Transverse colon (tissue), 4 donors: ENCODE measurements around the gene LETM1. TPM values are rescaled to one million over a fixed set of nuclear protein-coding genes. Genes with fewer than 3 reads are reported as not detected.

ENCODE experiments used
- DNase-seq: peaks from one replicate; pipeline ENCODE4 v3.0.0-alpha.2; 2019
- H3K27ac ChIP-seq, 4 donors: fragments of 200-600 bp; sonication (generic); 2 replicates each; pipeline ENCODE4 v1.5.1; 2016 to 2018; ENCODE audit warnings: inconsistent platforms in 4 of 4
- H3K27me3 ChIP-seq: fragments of 200-600 bp; sonication (generic); 2 replicates; pipeline ENCODE4 v1.5.1; 2017; ENCODE audit warnings: inconsistent platforms
- H3K36me3 ChIP-seq, 4 donors: fragments of 200-600 bp; sonication (generic); 2 replicates each; pipeline ENCODE4 v1.5.1; 2017 to 2019; ENCODE audit warnings: inconsistent platforms in 4 of 4
- H3K4me1 ChIP-seq, 4 donors: fragments of 200-600 bp; sonication (generic); 2 replicates each; pipeline ENCODE4 v1.5.1; 2017 to 2020; ENCODE audit warnings: inconsistent platforms in 4 of 4
- H3K4me3 ChIP-seq, 4 donors: fragments of 200-600 bp; sonication (generic); 1 replicate in 1 of 4; 2 replicates in 3 of 4; pipeline versions ENCODE4 v1.5.1 to v1.6.1; 2017 to 2019; ENCODE audit warnings: inconsistent platforms in 4 of 4
- H3K9me3 ChIP-seq, 2 donors: fragments of 200-600 bp; sonication (generic); 2 replicates each; pipeline ENCODE4 v1.5.1; 2017 to 2019; ENCODE audit warnings: inconsistent platforms in 2 of 2
- EP300 ChIP-seq: sonication (generic); formaldehyde crosslinking; IDR thresholded peaks from one replicate; pipeline ENCODE4 v1.6.1; 2017; ENCODE audit warnings: antibody characterized with exemption, low read depth
- POLR2A ChIP-seq: fragments of 450-650 bp; IDR thresholded peaks from one replicate; pipeline ENCODE4 v1.6.1; 2016; ENCODE audit warnings: antibody characterized with exemption, mild to moderate bottlenecking, moderate library complexity
- POLR2AphosphoS5 ChIP-seq, 3 donors: sonication (generic); formaldehyde crosslinking; IDR thresholded peaks; one replicate each; pipeline ENCODE4 v1.6.1; 2016; ENCODE audit warnings: antibody characterized with exemption in 3 of 3
- WGBS, 2 donors: methylation state at CpG; one replicate each; pipeline ENCODE4 v1.1.5; 2018; ENCODE audit warnings: low coverage in 1 of 2; 5-methylcytosine and 5-hydroxymethylcytosine counted together
- in situ Hi-C, 4 donors: fragments of 200-750 bp; cut with MboI; loops; one replicate each; pipeline versions ENCODE4 v1.15.0 to v1.15.1; 2017; ENCODE audit warnings: low sequenced_read_pairs in 3 of 4, low pct_ligation_motif_present in 1 of 4, low pct_unique_long_range_greater_than_20kb in 1 of 4
- intact Hi-C: fragments of 100-400 bp; cut with DNase I; formaldehyde crosslinking; loops from one replicate; pipeline ENCODE4 v1.15.1; 2023; ENCODE audit warnings: low total_unique reads
- total RNA-seq, 4 donors: library from RNA; depleted of rRNA; stranded (reverse); fragments of >200 nt; gene quantifications; one replicate each; pipeline ENCODE4 v1.1.0, GENCODE V29; 2016
- TF ChIP-seq, protein P1 (sequence below), 5 experiments: fragments of 200-600 bp in 3 of 5; fragments of 450-650 bp in 2 of 5; sonication (generic) in 3 of 5; IDR thresholded peaks; 1 replicate in 2 of 5; 2 replicates in 3 of 5; pipeline ENCODE4 v1.5.1; 2016 to 2017; ENCODE audit warnings: antibody characterized with exemption in 5 of 5, inconsistent platforms in 3 of 5, mild to moderate bottlenecking in 2 of 5, moderate library complexity in 1 of 5

The LETM1 gene
- total RNA-seq, 4 donors from 2014 or later = 173 to 469 (median 243) TPM

DNA sequence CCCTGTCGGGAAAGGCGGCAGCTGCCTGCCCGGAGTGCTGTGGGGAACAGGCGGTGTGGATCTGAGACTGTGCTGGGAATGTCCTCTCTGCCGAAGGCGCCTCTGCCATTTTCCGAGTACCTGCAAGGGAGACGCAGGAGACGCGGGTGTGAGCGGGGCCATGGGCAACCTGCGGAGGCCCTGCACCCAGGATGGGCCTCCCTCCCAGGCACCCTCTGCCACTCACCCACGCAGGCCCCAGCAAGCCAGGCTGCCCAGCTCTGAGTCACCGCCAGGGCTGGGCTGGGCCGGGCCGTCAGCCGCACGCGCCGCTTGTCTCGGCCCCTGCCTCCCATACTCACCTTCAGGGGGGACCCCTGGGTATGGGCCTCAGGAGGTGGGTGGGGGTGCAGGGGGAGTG lies 66.4 kb downstream of the LETM1 start:
- in situ Hi-C loops (no loop called here), intact Hi-C loops (no loop called here)
- no peak for DNase-seq
- H3K9me3 ChIP-seq = no peaks in the 10 kb centered on the region
- peaks cover 5 to 17% (median 16%) of the 10 kb centered on the region in 4 donors for H3K4me1 ChIP-seq
- TF ChIP-seq, protein P1, sequence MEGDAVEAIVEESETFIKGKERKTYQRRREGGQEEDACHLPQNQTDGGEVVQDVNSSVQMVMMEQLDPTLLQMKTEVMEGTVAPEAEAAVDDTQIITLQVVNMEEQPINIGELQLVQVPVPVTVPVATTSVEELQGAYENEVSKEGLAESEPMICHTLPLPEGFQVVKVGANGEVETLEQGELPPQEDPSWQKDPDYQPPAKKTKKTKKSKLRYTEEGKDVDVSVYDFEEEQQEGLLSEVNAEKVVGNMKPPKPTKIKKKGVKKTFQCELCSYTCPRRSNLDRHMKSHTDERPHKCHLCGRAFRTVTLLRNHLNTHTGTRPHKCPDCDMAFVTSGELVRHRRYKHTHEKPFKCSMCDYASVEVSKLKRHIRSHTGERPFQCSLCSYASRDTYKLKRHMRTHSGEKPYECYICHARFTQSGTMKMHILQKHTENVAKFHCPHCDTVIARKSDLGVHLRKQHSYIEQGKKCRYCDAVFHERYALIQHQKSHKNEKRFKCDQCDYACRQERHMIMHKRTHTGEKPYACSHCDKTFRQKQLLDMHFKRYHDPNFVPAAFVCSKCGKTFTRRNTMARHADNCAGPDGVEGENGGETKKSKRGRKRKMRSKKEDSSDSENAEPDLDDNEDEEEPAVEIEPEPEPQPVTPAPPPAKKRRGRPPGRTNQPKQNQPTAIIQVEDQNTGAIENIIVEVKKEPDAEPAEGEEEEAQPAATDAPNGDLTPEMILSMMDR (IDR thresholded peaks at IDR 0.05) = no peak
- TF ChIP-seq EP300 (no peak), POLR2A (no peak), POLR2AphosphoS5 (IDR thresholded peaks at IDR 0.05) (no peak)
- no peak overlapping the region for H3K27ac ChIP-seq
- H3K4me3 ChIP-seq = no peak overlapping the region
- peaks cover 26% of the 10 kb centered on the region for H3K27me3 ChIP-seq
- H3K36me3 ChIP-seq = no peaks in the 10 kb centered on the region
- 96% methylated on average over 16 of the region's 21 CpGs; no CpG with 5 or more reads in 1 of the 2 donors for WGBS, 2 donors

DNA sequence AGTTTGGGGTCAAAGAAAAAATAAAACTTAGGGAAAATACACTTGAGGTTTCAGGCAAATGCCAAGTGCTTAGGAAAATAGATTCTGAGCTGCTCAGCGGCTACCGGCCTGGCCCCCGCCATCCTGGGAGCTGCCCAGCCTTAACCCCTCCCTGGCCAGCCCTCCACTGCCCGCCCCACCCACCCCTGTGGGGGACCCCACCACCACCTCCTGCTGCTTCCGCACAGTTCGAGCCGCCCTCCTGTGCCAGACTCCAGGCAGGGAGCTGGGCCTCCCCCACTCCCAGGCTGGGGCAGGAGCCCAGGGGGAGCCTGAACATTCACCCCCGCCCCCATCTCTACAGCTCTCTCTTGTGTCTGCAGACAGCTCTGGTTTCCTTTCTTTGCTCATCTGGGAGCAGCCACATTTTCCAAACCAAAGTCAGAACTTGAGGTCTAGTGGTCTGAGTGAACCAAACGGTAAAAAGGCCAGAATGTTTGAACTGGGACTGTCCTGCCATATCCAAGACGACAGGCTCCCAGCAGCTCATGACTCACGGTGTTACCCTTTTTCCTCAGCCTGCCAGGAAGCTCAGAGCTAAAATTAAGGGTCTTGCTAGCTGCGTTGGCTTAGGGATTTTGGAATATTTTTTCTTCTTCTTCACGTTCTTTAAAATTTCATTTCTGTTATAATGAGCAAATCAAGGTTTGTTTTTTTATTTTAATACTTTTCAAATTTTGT lies 67.5 kb downstream of the LETM1 start:
- H3K4me3 ChIP-seq = no peak overlapping the region
- H3K27ac ChIP-seq = no peak overlapping the region
- peaks cover 0 to 9% (median 8%) of the 10 kb centered on the region in 4 donors for H3K4me1 ChIP-seq
- TF ChIP-seq EP300 (no peak), POLR2A (no peak), POLR2AphosphoS5 (IDR thresholded peaks at IDR 0.05) (no peak)
- TF ChIP-seq, protein P1 (IDR thresholded peaks at IDR 0.05) = no peak
- no peak for DNase-seq
- intact Hi-C loops (no loop called here), in situ Hi-C loops (no loop called here)
- no peaks in the 10 kb centered on the region for H3K36me3 ChIP-seq
- H3K9me3 ChIP-seq = no peaks in the 10 kb centered on the region
- WGBS, 2 donors = 64 to 69% methylated on average over 7 to 13 of the region's 13 CpGs
- peaks cover 18% of the 10 kb centered on the region for H3K27me3 ChIP-seq

DNA sequence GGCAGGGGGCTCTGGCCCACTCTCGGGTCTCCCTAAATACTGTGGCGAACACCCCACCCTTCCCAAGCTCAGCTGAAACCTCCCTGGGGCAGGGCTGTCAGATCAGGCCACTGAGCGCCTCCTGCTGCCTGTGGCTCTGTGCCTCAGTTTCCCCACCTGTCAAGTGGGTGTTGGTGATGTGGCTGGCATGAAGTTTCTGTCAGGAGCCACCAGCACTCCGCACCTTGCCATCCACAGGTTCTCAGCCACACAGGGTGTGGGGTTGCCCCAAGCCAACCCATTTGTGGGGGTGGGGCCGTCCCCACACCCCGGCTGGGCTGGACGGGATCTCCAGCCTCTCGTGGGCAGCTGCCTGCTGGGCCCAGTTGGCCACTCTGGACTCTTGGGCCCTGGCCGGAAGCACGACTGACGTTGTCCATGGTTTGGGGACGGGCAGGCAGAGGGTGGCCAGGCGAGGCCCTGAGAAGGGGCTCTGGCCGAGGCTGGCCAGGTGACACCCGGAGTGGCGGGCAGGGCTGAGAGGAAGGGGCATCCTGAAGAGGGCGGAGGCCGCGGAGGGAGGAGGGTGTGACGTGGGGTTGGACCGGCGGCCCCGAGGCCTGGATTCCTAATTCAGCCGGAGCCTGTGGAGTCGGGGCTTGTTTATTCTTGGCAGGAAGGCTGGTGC lies 68.4 kb downstream of the LETM1 start:
- H3K27me3 ChIP-seq = peaks cover 17% of the 10 kb centered on the region
- intact Hi-C loops (no loop called here), in situ Hi-C loops (no loop called here)
- TF ChIP-seq, protein P1 (IDR thresholded peaks at IDR 0.05) = no peak
- no peak for TF ChIP-seq POLR2AphosphoS5 (IDR thresholded peaks at IDR 0.05)
- TF ChIP-seq EP300 = no peak
- no peak for TF ChIP-seq POLR2A
- no peak for DNase-seq
- H3K27ac ChIP-seq = no peak overlapping the region
- 48 to 66% methylated on average over 8 to 24 of the region's 25 CpGs for WGBS, 2 donors
- no peaks in the 10 kb centered on the region for H3K36me3 ChIP-seq
- H3K4me3 ChIP-seq = no peak overlapping the region
- H3K4me1 ChIP-seq = peaks cover 0 to 8% (median 5%) of the 10 kb centered on the region in 4 donors
- H3K9me3 ChIP-seq = no peaks in the 10 kb centered on the region

DNA sequence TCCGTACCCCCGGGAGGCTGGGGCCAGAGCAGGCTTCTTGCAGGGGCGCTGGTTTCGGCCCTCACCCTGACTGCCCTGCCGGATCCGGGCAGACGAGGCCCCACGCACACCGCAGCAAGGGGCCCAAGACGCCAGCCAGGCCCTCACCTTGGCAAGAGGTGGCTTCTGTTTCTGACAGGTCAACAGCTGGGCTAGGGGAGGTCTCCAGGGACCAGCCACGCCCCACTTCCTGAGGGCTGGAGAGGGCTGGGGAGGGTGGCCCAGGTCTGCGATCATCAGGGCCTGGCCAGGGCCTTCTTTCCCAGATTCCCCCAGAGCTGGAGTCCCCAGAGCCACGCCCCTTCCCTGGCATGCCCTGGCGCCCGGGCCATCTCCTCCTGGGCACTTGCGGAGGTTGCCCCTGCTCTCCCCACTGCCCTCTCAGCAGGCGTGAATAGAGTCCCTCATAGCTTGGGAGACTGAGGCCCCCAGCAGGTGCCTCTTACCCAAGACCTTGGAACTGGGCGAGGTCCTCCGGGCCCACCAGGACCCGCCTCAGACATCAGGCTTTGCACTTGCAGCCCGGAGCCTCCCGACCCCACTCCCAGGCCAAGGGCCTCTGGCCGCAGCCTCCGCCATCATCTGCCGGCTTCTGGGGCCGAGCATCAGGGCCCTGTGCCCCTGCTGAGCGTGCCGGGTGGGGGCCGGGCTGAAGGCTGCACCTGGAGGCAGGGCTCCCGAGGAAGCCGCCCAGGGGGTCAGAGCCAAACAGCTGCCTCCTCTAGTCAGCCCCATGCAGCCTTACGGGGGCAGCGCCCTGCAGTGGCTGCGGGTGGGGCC lies 69.2 kb downstream of the LETM1 start:
- peaks cover 0 to 8% (median 4%) of the 10 kb centered on the region in 4 donors for H3K4me1 ChIP-seq
- intact Hi-C loops = no loop called here
- H3K36me3 ChIP-seq = no peaks in the 10 kb centered on the region

More for the DNA sequence above, 69.2 kb downstream of the LETM1 start:
- H3K4me3 ChIP-seq = no peak overlapping the region
- TF ChIP-seq, protein P1 (IDR thresholded peaks at IDR 0.05) = no peak
- TF ChIP-seq POLR2A (no peak), POLR2AphosphoS5 (IDR thresholded peaks at IDR 0.05) (no peak), EP300 (no peak)
- 40 to 80% methylated on average over 1 to 27 of the region's 34 CpGs for WGBS, 2 donors
- H3K27ac ChIP-seq = no peak overlapping the region
- peaks cover 9% of the 10 kb centered on the region for H3K27me3 ChIP-seq
- in situ Hi-C loops = no loop called here
- H3K9me3 ChIP-seq = no peaks in the 10 kb centered on the region
- no peak for DNase-seq
